H9 (cell line): ENCODE data around the gene RAB3GAP2. TPM values are rescaled to one million over a fixed set of nuclear protein-coding genes. Genes with fewer than 3 reads are reported as not detected.

Source experiments
- DNase-seq: peaks from one replicate; pipeline ENCODE4 v3.0.0-alpha.2; 2017
- H2AFZ ChIP-seq: one replicate; pipeline ENCODE4 v1.6.1; 2013; ENCODE audit warnings: mild to moderate bottlenecking, low read length, control low read depth, moderate library complexity
- H2AK5ac ChIP-seq: 2 replicates; pipeline ENCODE4 v1.6.1; 2013; ENCODE audit warnings: low read length, control low read depth, mixed read lengths; ENCODE audit not compliant: insufficient read length
- H2BK120ac ChIP-seq: one replicate; pipeline ENCODE4 v1.6.1; 2013; ENCODE audit warnings: low read depth, mild to moderate bottlenecking, low read length, control low read depth, inconsistent platforms; ENCODE audit not compliant: poor library complexity, severe bottlenecking
- H2BK12ac ChIP-seq: 2 replicates; pipeline ENCODE4 v1.6.1; 2013; ENCODE audit warnings: low read length, control low read depth, mixed read lengths, low read depth; ENCODE audit not compliant: insufficient read length
- H2BK15ac ChIP-seq: 2 replicates; pipeline ENCODE4 v1.6.1; 2013; ENCODE audit warnings: low read depth, low read length, control low read depth
- H2BK20ac ChIP-seq: one replicate; pipeline ENCODE4 v1.6.1; 2013; ENCODE audit warnings: low read depth, mild to moderate bottlenecking, low read length, control low read depth, inconsistent platforms; ENCODE audit not compliant: poor library complexity, severe bottlenecking
- H2BK5ac ChIP-seq: 2 replicates; pipeline ENCODE4 v1.6.1; 2013; ENCODE audit warnings: low read length, control low read depth, mixed read lengths; ENCODE audit not compliant: insufficient read length
- H3K14ac ChIP-seq: 2 replicates; pipeline ENCODE4 v1.6.1; 2013; ENCODE audit warnings: low read length, control low read depth; ENCODE audit not compliant: insufficient read depth
- H3K18ac ChIP-seq: 2 replicates; pipeline ENCODE4 v1.6.1; 2013; ENCODE audit warnings: low read depth, mild to moderate bottlenecking, mixed read lengths, low read length, control low read depth; ENCODE audit not compliant: insufficient read length
- H3K23ac ChIP-seq: 2 replicates; pipeline ENCODE4 v1.6.1; 2013; ENCODE audit warnings: low read length, control low read depth, mixed read lengths, low read depth; ENCODE audit not compliant: insufficient read length
- H3K23me2 ChIP-seq: 2 replicates; pipeline ENCODE4 v1.6.1; 2013; ENCODE audit warnings: low read depth, mild to moderate bottlenecking, mixed read lengths, low read length, control low read depth; ENCODE audit not compliant: insufficient read length, poor library complexity, severe bottlenecking
- H3K27ac ChIP-seq: 2 replicates; pipeline ENCODE4 v1.5.1; 2013; ENCODE audit warnings: low read length, control low read depth, mixed read lengths, low read depth; ENCODE audit not compliant: insufficient read length
- H3K27me3 ChIP-seq: 2 replicates; pipeline ENCODE4 v1.6.1; 2013; ENCODE audit warnings: low read length, control low read depth, inconsistent platforms; ENCODE audit not compliant: insufficient read depth
- H3K4ac ChIP-seq: 2 replicates; pipeline ENCODE4 v1.6.1; 2013; ENCODE audit warnings: low read depth, mild to moderate bottlenecking, control low read depth, inconsistent platforms, low read length, moderate library complexity
- H3K4me1 ChIP-seq: 2 replicates; pipeline ENCODE4 v1.6.1; 2013; ENCODE audit warnings: low read length, control low read depth, inconsistent platforms; ENCODE audit not compliant: insufficient read depth
- H3K4me2 ChIP-seq: 2 replicates; pipeline ENCODE4 v1.6.1; 2013; ENCODE audit warnings: low read length, control low read depth, mixed read lengths; ENCODE audit not compliant: insufficient read length, insufficient read depth
- H3K56ac ChIP-seq: 2 replicates; pipeline ENCODE4 v1.6.1; 2013; ENCODE audit warnings: low read depth, mild to moderate bottlenecking, mixed read lengths, low read length, control low read depth; ENCODE audit not compliant: insufficient read length
- H3K79me1 ChIP-seq: 2 replicates; pipeline ENCODE4 v1.6.1; 2013; ENCODE audit warnings: low read depth, mild to moderate bottlenecking, moderate library complexity, low read length, control low read depth, inconsistent platforms; ENCODE audit not compliant: insufficient read depth, poor library complexity, severe bottlenecking
- H3K79me2 ChIP-seq: 2 replicates; pipeline ENCODE4 v1.6.1; 2013; ENCODE audit warnings: low read length, control low read depth, inconsistent platforms; ENCODE audit not compliant: insufficient read depth
- H3K9ac ChIP-seq: 2 replicates; pipeline ENCODE4 v1.6.1; 2013; ENCODE audit warnings: low read length, control low read depth, mixed read lengths; ENCODE audit not compliant: insufficient read length; ENCODE audit errors: extremely low read depth
- H3K9me3 ChIP-seq: one replicate; pipeline ENCODE4 v1.6.1; 2013; ENCODE audit warnings: low read depth, low read length, inconsistent platforms; ENCODE audit not compliant: control insufficient read depth
- H3T11ph ChIP-seq: one replicate; pipeline ENCODE4 v1.6.1; 2013; ENCODE audit warnings: mild to moderate bottlenecking, low read length, control low read depth, inconsistent platforms
- H4K20me1 ChIP-seq: one replicate; pipeline ENCODE4 v1.6.1; 2013; ENCODE audit not compliant: control insufficient read depth, insufficient read length, insufficient read depth
- H4K5ac ChIP-seq: 2 replicates; pipeline ENCODE4 v1.6.1; 2013; ENCODE audit warnings: low read depth, mild to moderate bottlenecking, mixed read lengths, low read length, control low read depth; ENCODE audit not compliant: insufficient read length
- H4K8ac ChIP-seq: replicated peaks from 2 replicates; pipeline ENCODE4 v1.6.1; 2013; ENCODE audit warnings: low read length, control low read depth, mixed read lengths, low read depth; ENCODE audit not compliant: insufficient read length
- H4K91ac ChIP-seq: 2 replicates; pipeline ENCODE4 v1.6.1; 2013; ENCODE audit warnings: low read depth, mild to moderate bottlenecking, moderate library complexity, mixed read lengths, low read length, control low read depth; ENCODE audit not compliant: insufficient read length
- H3K27ac Mint-ChIP-seq, 3 experiments: 2 replicates in 2 of 3; 3 replicates in 1 of 3; pipeline ENCODE4 v1.8.0; 2020 to 2021; ENCODE audit warnings: mixed read lengths in 3 of 3, mild to moderate bottlenecking in 1 of 3, moderate library complexity in 1 of 3
- H3K27me3 Mint-ChIP-seq: 2 replicates; pipeline ENCODE4 v1.8.0; 2021; ENCODE audit warnings: low read depth, mild to moderate bottlenecking, moderate library complexity, mixed read lengths
- H3K36me3 Mint-ChIP-seq, 3 experiments: 2 replicates in 2 of 3; 3 replicates in 1 of 3; pipeline ENCODE4 v1.8.0; 2020 to 2021; ENCODE audit warnings: low read depth in 3 of 3, mixed read lengths in 3 of 3; ENCODE audit not compliant: insufficient read depth in 1 of 3
- H3K4me1 Mint-ChIP-seq, 2 experiments: 2 replicates each; pipeline ENCODE4 v1.8.0; 2020; ENCODE audit warnings: mixed read lengths in 2 of 2
- H3K4me3 Mint-ChIP-seq, 2 experiments: 2 replicates in 1 of 2; 3 replicates in 1 of 2; pipeline ENCODE4 v1.8.0; 2020 to 2021; ENCODE audit warnings: mild to moderate bottlenecking in 2 of 2, mixed read lengths in 2 of 2, moderate library complexity in 1 of 2
- H3K9me3 Mint-ChIP-seq, 2 experiments: 2 replicates in 1 of 2; 3 replicates in 1 of 2; pipeline ENCODE4 v1.8.0; 2020; ENCODE audit warnings: mild to moderate bottlenecking in 2 of 2, mixed read lengths in 2 of 2, moderate library complexity in 1 of 2
- CTCF ChIP-seq: fragments of 200-600 bp; sonication (generic); conservative IDR thresholded peaks from 3 replicates; pipeline ENCODE4 v1.8.0; 2021; ENCODE audit warnings: antibody characterized with exemption, mild to moderate bottlenecking
- total RNA-seq: library from RNA; stranded (reverse); gene quantifications from 2 replicates; pipeline ENCODE4 v1.2.1, GENCODE V29; 2021

The RAB3GAP2 gene
- total RNA-seq, 1 experiment from 2014 or later: 48.3 TPM

- Mint-ChIP-seq H3K4me1 (peaks cover 0 to 4% of the 10 kb centered on the region in 2 experiments; a peak in 1 of 4 replicates), H3K9me3 (no peaks in the 10 kb centered on the region), H3K4me3 (no peak overlapping the region), H3K27me3 (no peaks in the 10 kb centered on the region), H3K36me3 (peaks cover 2 to 18% (median 17%) of the 10 kb centered on the region in 3 experiments; a peak in 6 of 7 replicates), H3K27ac (no peak overlapping the region)
- no peak overlapping the region for H4K8ac ChIP-seq
- no peak overlapping the region for H4K91ac ChIP-seq
- no peaks in the 10 kb centered on the region for H3K79me2 ChIP-seq
- no peaks in the 10 kb centered on the region for H3K9me3 ChIP-seq
- no peaks in the 10 kb centered on the region for H3K79me1 ChIP-seq
- H4K20me1 ChIP-seq: no peaks in the 10 kb centered on the region
- H2BK120ac ChIP-seq: no peak overlapping the region
- no peak overlapping the region for H2BK20ac ChIP-seq
- no peaks in the 10 kb centered on the region for H3K27me3 ChIP-seq
- peak; percentile 56 for TF ChIP-seq CTCF
- H3K23me2 ChIP-seq: no peaks in the 10 kb centered on the region
- no peak overlapping the region for H2BK12ac ChIP-seq
- no peak overlapping the region for H3T11ph ChIP-seq
- no peak overlapping the region for H2BK5ac ChIP-seq
- no peak overlapping the region for H3K4me2 ChIP-seq
- H3K4me1 ChIP-seq: no peaks in the 10 kb centered on the region
- no peak overlapping the region for H3K14ac ChIP-seq
- no peak overlapping the region for H3K23ac ChIP-seq
- H2BK15ac ChIP-seq: no peak overlapping the region
- no peak overlapping the region for H3K18ac ChIP-seq
- H4K5ac ChIP-seq: no peak overlapping the region
- no peak overlapping the region for H3K56ac ChIP-seq
- DNase-seq: no peak
- no peak overlapping the region for H2AK5ac ChIP-seq
- no peak overlapping the region for H3K4ac ChIP-seq
- H3K27ac ChIP-seq: no peak overlapping the region
- no peak overlapping the region for H3K9ac ChIP-seq
- H2AFZ ChIP-seq: no peak overlapping the region
These were observed 148.4 kb downstream of the RAB3GAP2 start for GRCh38 chr1:220123889-220124288.
